Measurements from ENCODE around the gene SHD.

DNA sequence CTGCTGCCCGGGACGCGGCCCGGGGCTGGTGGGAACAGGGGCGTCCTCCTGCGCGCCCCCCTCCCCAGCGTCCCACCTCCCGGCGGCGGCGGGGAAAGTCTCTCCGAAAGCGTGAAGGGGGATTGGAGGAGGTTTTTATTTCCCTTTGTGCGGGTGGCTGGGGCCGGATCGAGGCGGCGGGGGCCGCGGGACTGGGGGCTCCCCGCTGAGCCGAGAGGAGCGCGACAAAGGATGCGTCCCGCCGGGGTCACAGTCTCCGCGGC lies 132 bp downstream of the SHD start:
- TF ChIP-seq, protein P1, sequence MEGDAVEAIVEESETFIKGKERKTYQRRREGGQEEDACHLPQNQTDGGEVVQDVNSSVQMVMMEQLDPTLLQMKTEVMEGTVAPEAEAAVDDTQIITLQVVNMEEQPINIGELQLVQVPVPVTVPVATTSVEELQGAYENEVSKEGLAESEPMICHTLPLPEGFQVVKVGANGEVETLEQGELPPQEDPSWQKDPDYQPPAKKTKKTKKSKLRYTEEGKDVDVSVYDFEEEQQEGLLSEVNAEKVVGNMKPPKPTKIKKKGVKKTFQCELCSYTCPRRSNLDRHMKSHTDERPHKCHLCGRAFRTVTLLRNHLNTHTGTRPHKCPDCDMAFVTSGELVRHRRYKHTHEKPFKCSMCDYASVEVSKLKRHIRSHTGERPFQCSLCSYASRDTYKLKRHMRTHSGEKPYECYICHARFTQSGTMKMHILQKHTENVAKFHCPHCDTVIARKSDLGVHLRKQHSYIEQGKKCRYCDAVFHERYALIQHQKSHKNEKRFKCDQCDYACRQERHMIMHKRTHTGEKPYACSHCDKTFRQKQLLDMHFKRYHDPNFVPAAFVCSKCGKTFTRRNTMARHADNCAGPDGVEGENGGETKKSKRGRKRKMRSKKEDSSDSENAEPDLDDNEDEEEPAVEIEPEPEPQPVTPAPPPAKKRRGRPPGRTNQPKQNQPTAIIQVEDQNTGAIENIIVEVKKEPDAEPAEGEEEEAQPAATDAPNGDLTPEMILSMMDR (CRISPR knock-in tag; IDR thresholded peaks at IDR 0.05): no peak
- TF ChIP-seq, protein P2, sequence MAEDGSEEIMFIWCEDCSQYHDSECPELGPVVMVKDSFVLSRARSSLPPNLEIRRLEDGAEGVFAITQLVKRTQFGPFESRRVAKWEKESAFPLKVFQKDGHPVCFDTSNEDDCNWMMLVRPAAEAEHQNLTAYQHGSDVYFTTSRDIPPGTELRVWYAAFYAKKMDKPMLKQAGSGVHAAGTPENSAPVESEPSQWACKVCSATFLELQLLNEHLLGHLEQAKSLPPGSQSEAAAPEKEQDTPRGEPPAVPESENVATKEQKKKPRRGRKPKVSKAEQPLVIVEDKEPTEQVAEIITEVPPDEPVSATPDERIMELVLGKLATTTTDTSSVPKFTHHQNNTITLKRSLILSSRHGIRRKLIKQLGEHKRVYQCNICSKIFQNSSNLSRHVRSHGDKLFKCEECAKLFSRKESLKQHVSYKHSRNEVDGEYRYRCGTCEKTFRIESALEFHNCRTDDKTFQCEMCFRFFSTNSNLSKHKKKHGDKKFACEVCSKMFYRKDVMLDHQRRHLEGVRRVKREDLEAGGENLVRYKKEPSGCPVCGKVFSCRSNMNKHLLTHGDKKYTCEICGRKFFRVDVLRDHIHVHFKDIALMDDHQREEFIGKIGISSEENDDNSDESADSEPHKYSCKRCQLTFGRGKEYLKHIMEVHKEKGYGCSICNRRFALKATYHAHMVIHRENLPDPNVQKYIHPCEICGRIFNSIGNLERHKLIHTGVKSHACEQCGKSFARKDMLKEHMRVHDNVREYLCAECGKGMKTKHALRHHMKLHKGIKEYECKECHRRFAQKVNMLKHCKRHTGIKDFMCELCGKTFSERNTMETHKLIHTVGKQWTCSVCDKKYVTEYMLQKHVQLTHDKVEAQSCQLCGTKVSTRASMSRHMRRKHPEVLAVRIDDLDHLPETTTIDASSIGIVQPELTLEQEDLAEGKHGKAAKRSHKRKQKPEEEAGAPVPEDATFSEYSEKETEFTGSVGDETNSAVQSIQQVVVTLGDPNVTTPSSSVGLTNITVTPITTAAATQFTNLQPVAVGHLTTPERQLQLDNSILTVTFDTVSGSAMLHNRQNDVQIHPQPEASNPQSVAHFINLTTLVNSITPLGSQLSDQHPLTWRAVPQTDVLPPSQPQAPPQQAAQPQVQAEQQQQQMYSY (CRISPR knock-in tag; IDR thresholded peaks at IDR 0.05): no peak
- no peak for TF ChIP-seq MXI1 (IDR thresholded peaks at IDR 0.05; ENCODE audit: borderline replicate concordance, low read depth, low read length)
- TF ChIP-seq KLF16 (CRISPR knock-in tag; IDR thresholded peaks at IDR 0.05): no peak
- TF ChIP-seq ZNF660 (CRISPR knock-in tag; IDR thresholded peaks at IDR 0.05; ENCODE audit: borderline replicate concordance, low read depth): no peak
- TF ChIP-seq ZNF619 (CRISPR knock-in tag; IDR thresholded peaks at IDR 0.05): no peak
- TF ChIP-seq HDAC6 (IDR thresholded peaks at IDR 0.05; ENCODE audit: low read depth, low read length): no peak
